ENCODE measurements around the gene TBCD.
"Not testable (repeated sequence)": the region's sequence is repeated elsewhere in the genome, so short reads cannot be mapped to it uniquely, and the experiment has no call there.

The TBCD gene

GRCh38 chr17:82959990-82960418, 208.1 kb downstream of the TBCD start:
- DNase-seq: no peak

- DNase-seq: no peak
These were observed 208.8 kb downstream of the TBCD start for GRCh38 chr17:82960419-82961271.

DNA sequence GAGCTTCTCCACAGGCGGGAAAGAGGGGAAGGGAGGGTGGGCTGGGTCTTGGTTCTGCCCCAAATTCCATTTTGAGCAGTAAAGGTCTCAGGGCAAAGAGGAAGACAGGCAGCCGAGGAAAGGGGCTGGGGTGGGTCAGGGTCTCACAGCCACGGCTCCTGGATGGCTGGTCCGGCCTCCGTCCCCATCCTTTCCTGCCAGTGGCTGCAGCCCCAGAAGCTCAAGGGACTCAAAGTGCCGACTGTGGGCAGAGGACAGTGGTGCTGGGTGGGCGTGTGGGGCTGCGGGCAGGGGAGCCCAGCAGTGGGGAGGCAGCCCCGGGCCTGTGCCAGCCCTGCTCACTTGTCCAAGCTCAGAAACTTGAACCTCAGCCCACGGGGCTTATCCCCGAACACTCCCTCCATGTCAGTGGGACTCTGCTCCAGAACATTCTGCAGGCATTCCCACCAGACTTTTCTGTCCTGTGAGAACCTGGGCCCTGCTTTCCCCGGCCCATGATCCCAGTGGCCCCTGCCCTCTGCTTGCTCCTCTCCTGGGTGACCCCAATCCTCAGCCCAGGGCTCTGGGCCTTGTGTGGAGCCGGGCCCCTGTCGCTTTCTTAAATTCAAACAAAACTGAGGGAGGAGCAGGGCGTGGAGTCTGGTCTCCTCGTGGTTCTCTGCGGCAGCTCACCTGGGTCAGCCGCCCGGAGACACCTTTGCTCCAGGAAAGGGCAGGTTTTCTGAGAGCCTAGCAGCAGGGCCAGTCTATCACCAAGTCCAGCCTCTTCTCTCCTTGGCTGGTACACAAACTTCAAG, 209.7 kb downstream of the TBCD start:
- no peak for DNase-seq

- no peak for DNase-seq
These were observed 210.4 kb downstream of the TBCD start for GRCh38 chr17:82962163-82962720.

DNA sequence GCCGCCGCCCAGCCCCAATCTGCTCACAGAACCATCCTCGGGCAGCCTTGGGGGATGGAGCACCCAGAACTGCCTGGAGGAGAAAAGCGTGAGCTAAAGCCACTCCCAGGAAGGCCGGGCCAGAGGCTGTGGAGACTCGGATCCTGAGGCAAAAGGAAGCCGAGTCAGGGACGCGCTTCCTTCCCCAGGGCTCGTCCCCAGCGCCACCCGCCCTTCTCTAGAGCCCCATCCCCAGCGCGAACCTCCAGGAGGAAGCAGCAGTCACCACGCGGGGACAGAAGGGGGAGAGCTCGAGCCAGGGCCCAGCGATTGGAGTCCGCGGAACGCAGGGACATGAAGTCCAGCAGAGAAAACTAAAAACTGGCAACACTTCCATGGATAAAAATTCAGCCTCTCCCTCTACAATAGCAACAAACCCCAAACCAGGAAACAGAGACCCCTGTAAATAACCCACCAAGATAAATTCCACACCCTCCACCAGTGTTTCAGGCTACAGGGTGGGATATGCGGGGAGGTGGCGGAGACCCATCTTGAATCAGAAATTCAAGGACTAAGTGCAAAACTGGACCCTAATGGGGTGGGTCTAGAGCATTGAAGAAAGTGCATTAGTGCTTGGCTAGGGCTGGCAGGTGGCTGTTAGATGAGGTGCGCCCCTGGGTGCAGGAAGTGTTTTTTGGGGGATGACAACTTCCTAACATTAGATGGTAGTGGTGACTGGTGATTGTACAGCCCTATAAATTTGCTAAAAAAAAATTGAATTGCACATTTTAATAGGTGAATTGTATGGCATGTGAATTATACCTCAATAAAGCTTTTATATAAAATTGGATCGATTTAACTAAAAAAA, 211.5 kb downstream of the TBCD start:
- peak; percentile 34 to 72 for DNase-seq

DNA sequence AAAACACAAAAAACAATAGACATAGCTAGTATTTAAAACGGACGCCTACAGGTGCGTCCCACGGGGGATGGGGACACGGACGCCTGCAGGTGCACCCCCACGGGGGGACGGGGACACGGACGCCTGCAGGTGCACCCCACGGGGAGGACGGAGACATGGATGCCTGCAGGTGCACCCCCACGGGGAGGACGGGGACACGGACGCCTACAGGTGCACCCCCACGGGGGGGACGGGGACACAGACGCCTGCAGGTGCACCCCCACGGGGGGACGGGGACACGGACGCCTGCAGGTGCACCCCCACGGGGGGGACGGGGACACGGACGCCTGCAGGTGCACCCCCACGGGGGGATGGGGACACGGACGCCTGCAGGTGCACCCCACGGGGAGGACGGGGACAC, 212.6 kb downstream of the TBCD start:
- not testable (repeated sequence) for DNase-seq

GRCh38 chr17:82964851-82965341, 213.0 kb downstream of the TBCD start:
- DNase-seq: no peak

- DNase-seq: no peak
These were observed 213.5 kb downstream of the TBCD start for GRCh38 chr17:82965371-82965770.

DNA sequence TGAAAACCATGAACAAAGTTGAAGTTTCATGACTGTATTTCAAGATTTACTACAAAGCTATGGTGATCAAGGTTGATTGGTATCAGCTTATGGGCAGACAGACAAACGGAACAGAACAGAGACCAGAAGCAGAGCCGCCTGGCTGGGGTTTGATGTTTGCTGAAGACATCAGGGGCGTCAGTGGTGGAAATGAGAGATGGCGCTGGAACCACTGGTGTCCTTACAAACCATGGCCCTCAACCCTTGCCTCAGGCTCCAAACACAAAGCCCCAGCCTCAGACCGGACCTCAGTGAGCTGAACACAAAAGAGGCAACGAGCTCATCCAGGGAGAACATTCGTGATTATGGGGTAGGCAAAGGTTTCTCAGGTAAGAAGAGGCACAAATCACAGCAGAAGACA, 214.6 kb downstream of the TBCD start:
- DNase-seq: no peak

- DNase-seq: no peak
These were observed 215.6 kb downstream of the TBCD start for GRCh38 chr17:82967268-82968032.

DNA sequence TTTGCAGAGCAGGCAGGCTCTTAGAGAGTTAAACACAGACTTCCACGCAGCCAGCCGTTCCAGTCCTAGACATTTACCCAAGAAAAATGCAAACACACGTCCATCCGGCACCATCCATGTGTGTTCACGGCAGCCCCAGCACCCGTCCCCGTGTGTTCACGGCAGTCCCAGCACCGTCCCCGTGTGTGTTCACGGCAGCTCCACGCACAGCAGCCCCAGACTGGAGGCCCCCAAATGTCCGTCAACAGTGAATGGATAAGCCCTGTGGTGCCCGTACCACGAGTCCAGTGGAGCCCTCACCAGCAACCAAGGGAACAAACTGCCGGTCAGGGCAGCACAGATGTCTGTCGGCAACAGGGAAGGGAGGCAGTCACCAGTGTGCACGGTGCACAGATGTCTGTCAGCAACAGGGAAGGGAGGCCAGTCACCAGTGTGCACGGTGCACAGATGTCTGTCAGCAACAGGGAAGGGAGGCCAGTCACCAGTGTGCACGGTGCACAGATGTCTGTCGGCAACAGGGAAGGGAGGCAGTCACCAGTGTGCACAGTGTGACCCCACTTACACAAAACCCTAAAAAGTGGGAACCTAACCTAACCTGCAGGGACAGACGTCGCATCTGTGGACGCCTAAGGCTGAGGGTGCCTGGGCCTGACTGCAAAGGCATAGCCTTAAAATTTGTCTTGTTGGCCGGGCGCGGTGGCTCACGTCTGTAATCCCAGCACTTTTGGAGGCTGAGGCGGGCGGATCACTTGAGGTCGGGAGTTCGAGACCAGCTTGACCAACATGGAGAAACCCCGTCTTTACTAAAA, 216.4 kb downstream of the TBCD start:
- not testable (repeated sequence) for DNase-seq

DNA sequence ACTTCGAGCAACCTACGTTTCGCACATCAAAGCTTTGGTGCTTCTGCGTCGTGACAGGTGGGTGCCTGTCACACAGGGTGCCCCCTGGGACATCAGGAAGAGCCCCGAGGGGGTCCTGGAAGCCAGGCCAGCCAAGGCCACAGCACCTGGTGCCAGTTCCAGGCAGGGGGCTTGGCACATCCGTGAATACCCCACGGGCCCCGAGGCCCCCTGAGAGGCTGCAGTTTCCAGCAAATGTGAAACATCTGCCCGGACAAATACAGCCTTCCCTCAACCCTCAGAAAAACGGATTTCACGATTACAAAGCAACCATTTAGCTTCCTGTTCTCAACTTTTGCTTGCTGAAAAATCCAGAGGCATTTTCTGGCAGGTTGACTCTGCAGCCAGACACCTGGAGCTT, 218.2 kb downstream of the TBCD start:
- no peak for DNase-seq

- no peak for DNase-seq
These were observed 219.1 kb downstream of the TBCD start for GRCh38 chr17:82970818-82971590.

GRCh38 chr17:82972836-82973372, 221.0 kb downstream of the TBCD start:
- no peak for DNase-seq

DNA sequence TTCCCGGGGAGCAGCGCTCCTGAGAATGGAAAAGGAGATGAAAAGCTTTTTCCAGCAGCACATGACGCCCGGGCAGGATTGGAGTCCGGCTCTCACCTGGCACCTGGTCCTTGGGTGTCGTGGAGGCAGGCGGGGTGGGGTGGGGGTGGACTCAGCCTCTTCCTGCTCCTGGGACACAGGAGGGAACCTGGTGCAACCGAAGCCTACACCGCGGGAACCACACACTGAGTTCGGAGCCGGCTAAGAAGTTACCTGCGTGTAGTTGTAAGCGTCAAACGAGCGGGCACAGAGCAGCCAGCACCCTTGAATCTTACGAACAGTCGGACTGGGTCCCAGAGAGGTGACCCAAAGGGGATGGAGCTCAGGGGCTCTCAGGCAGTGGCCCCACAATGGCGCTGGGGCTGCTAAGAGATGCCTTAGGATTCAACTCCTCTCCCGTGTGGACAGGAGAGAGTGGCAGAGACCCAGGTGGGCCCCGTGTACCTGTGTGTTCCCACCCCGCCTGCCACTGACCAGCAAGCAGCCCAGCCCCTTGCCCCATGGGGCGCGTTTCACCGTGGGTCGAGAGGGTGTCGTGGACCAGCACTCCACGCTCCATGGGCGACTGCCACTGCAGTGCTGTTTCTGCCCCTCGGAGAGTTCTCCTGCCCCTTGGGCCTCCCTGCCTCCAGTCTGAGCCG, 221.7 kb downstream of the TBCD start:
- DNase-seq: no peak

GRCh38 chr17:82974136-82974952, 222.5 kb downstream of the TBCD start:
- no peak for DNase-seq

DNA sequence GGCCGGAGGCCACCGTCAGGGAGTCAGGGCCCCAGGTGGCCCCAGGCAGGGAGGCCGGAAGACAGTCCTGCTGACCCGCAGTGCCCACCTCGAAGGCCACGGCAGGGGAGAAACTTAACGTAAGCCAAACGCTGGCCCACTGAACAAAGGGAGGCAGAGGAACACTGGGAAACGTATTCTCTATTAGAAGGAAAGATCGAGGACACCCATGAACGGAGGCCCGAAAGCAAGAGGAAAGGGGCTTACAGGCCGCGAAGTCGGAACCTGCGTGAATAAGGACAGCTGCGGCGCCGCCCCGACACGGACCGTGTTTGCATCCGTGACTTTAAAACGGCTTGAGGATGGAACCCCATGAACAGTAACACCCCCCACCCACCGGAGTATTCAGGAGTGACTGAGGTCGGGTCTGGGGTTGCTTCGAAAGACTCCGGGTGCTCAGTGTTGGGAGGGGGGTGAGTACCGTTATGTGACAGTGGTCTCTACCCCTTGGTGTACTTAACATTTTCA, 225.2 kb downstream of the TBCD start:
- no peak for DNase-seq

DNA sequence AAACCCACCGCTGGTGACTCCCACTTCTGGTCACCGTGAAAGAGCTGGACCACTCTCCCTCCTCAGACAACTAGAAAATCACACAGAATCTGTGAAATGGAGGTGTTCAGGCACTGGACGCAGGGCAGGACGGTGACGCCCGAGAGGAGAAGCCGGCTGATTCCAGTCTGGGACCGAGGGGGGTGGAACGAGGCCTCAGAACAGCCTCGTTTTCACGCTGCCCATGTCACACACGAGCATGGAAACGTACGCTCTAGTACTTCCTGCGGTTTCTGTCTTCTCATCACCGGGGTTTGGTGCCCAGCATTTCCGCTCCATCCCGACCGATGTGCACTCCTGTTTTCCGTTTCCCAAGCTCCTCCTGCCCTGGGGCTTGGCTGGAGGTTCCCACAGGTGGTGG, 225.7 kb downstream of the TBCD start:
- DNase-seq: no peak

All from CD4-positive, alpha-beta T cell treated with Interleukin-1 beta for 1 hour (primary cell).